ENCODE results near the gene MTMR11.

The MTMR11 gene

DNA sequence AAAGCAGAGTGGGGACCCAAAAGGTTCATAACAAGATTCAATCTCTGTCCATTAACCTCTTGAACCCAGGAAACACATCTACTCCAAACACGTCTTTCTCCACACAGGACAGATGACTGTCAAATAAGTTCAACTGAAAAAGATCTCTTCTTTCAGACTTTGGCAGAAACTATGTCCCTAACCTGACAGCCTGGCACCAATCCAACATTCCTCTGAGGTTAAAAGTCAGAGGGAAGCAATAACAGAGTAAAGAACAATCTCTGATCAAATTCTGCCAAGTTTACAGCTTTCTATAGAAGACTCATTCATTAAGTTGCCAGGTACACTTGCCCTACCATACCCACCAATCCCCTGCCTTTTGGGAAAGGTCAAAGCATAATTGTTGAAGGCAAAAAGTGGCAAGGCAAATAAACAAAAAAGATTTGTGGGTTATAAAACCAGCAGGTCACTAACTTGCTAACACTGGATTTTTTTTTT, 41.9 kb upstream of the MTMR11 start:
- Histone ChIP-seq H3K9ac (ENCODE audit: low read length) (no peak overlapping the region), H3K4me1 (ENCODE audit: low read length) (peaks cover 39% of the 10 kb centered on the region), H3K9me3 (replicated peaks; ENCODE audit: insufficient read depth, low read length) (no peaks in the 10 kb centered on the region), H3K36me3 (replicated peaks; ENCODE audit: insufficient read depth, low read length) (no peaks in the 10 kb centered on the region), H3K79me2 (ENCODE audit: low read length) (peaks cover 15% of the 10 kb centered on the region), H3K4me3 (ENCODE audit: low read length) (no peak overlapping the region), H3K4me2 (ENCODE audit: low read depth, low read length) (no peak overlapping the region), H3K9me2 (replicated peaks; ENCODE audit: insufficient read depth, low read length) (no peaks in the 10 kb centered on the region), H3K27me3 (replicated peaks; ENCODE audit: insufficient read depth, low read length) (no peaks in the 10 kb centered on the region), H4K20me1 (ENCODE audit: insufficient read depth, low read length) (no peaks in the 10 kb centered on the region), H2AFZ (ENCODE audit: low read length) (no peak overlapping the region), H3F3A (ENCODE audit: insufficient read depth, low read length) (0 out of 2 replicates have a peak, but pooled peaks cover 4% of the 10 kb centered on the region), H3K27ac (ENCODE audit: low read length) (no peak overlapping the region)
- no peak for DNase-seq
- no peak for TF ChIP-seq EZH2phosphoT487 (IDR thresholded peaks at IDR 0.05; ENCODE audit: low read length)
- no peak for TF ChIP-seq EZH2 (optimal IDR thresholded peaks at IDR 0.05; ENCODE audit: low read depth, low read length)
- TF ChIP-seq CTCF (IDR thresholded peaks at IDR 0.05; ENCODE audit: low read length), result no peak

DNA sequence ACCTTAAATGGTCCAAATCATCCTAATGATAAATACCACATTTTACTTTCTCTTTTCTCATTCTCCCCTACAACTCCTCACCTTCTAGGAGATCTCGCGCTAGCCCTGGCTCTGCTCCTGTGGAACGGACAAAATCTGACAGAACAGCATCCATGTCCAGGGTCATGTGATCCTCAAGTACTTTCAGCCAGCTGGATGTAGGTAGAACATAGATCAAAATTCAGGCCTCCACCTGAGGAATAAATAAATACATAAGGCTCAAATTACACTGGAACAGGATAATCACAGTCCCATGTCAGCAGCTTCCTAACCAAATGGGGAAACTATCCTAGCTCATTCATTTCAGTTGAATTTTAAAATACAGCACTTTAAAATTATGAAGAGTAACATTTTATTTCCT, 40.7 kb upstream of the MTMR11 start:
- H3K9me2 ChIP-seq (replicated peaks; ENCODE audit: insufficient read depth, low read length), result no peaks in the 10 kb centered on the region
- no peaks in the 10 kb centered on the region for H4K20me1 ChIP-seq (ENCODE audit: insufficient read depth, low read length)
- no peaks in the 10 kb centered on the region for H3K36me3 ChIP-seq (replicated peaks; ENCODE audit: insufficient read depth, low read length)
- H3K9ac ChIP-seq (ENCODE audit: low read length), result no peak overlapping the region
- 0 out of 2 replicates have a peak, but pooled peaks cover 4% of the 10 kb centered on the region for H3F3A ChIP-seq (ENCODE audit: insufficient read depth, low read length)
- no peaks in the 10 kb centered on the region for H3K9me3 ChIP-seq (replicated peaks; ENCODE audit: insufficient read depth, low read length)
- H3K4me3 ChIP-seq (ENCODE audit: low read length), result no peak overlapping the region
- H3K4me2 ChIP-seq (ENCODE audit: low read depth, low read length), result no peak overlapping the region
- peaks cover 15% of the 10 kb centered on the region for H3K79me2 ChIP-seq (ENCODE audit: low read length)
- H2AFZ ChIP-seq (ENCODE audit: low read length), result no peak overlapping the region
- H3K27ac ChIP-seq (ENCODE audit: low read length), result no peak overlapping the region
- DNase-seq, result no peak
- TF ChIP-seq EZH2 (optimal IDR thresholded peaks at IDR 0.05; ENCODE audit: low read depth, low read length) (no peak), CTCF (IDR thresholded peaks at IDR 0.05; ENCODE audit: low read length) (no peak), EZH2phosphoT487 (IDR thresholded peaks at IDR 0.05; ENCODE audit: low read length) (no peak)
- peaks cover 39% of the 10 kb centered on the region for H3K4me1 ChIP-seq (ENCODE audit: low read length)
- H3K27me3 ChIP-seq (replicated peaks; ENCODE audit: insufficient read depth, low read length), result no peaks in the 10 kb centered on the region

DNA sequence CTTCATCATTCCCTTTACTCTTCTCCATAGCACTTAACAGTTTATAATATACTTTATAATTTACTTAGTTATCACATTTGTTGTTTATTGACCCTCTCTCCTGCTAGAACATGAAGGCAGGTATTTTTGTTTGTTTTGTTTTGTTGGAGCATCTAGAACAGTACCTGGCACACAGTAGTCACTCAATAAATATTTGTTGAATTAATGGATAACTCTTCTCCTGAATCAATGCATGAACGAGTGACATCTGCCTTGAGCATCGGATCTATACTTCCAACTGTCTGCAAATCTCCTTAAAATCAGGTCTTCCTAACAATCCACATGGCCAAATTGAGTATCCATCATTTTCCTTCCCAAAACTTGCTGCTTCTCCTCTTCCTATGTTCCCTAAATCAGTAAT, 35.9 kb upstream of the MTMR11 start:
- Histone ChIP-seq H3K9ac (ENCODE audit: low read length) (no peak overlapping the region), H2AFZ (ENCODE audit: low read length) (no peak overlapping the region), H4K20me1 (ENCODE audit: insufficient read depth, low read length) (no peaks in the 10 kb centered on the region), H3K9me2 (replicated peaks; ENCODE audit: insufficient read depth, low read length) (no peaks in the 10 kb centered on the region), H3K36me3 (replicated peaks; ENCODE audit: insufficient read depth, low read length) (no peaks in the 10 kb centered on the region), H3K27me3 (replicated peaks; ENCODE audit: insufficient read depth, low read length) (no peaks in the 10 kb centered on the region), H3K27ac (ENCODE audit: low read length) (no peak overlapping the region), H3K4me2 (ENCODE audit: low read depth, low read length) (no peak overlapping the region), H3K79me2 (ENCODE audit: low read length) (no peaks in the 10 kb centered on the region; the same call in 1 of the 2 replicates), H3K4me1 (ENCODE audit: low read length) (peaks cover 18% of the 10 kb centered on the region), H3F3A (ENCODE audit: insufficient read depth, low read length) (0 out of 2 replicates have a peak, but pooled peaks cover 4% of the 10 kb centered on the region), H3K4me3 (ENCODE audit: low read length) (no peak overlapping the region), H3K9me3 (replicated peaks; ENCODE audit: insufficient read depth, low read length) (no peaks in the 10 kb centered on the region)
- no peak for DNase-seq
- TF ChIP-seq CTCF (IDR thresholded peaks at IDR 0.05; ENCODE audit: low read length) (no peak), EZH2phosphoT487 (IDR thresholded peaks at IDR 0.05; ENCODE audit: low read length) (no peak), EZH2 (optimal IDR thresholded peaks at IDR 0.05; ENCODE audit: low read depth, low read length) (no peak)

Measured in MM.1S (cell line).